GM12878 (cell line): Measurements from ENCODE around the gene C1QTNF1. TPM values are rescaled to one million over a fixed set of nuclear protein-coding genes. Genes with fewer than 3 reads are reported as not detected.

Experiments used
- ATAC-seq: fragments of 200-7000 bp; cut with Tn5 transposase; 3 replicates; pipeline ENCODE4 v1.9.1; 2020; ENCODE audit warnings: mild to moderate bottlenecking, moderate library complexity
- BruUV-seq: library from RNA; stranded (reverse); fragments of 400-500 nt; replicated peaks from 2 replicates; lab custom pipeline; 2021; lab: Mats Ljungman, UMichigan
- CTCF ChIA-PET: fragments of 300-600 bp; sonication (Branson Sonifier 250); formaldehyde crosslinking; extraction: SDS; loops from one replicate; lab custom pipeline; 2021; ENCODE audit warnings: inconsistent platforms; lab: Yijun Ruan, JAX
- POLR2A ChIA-PET: fragments of 350-600 bp; formaldehyde crosslinking; extraction: SDS; loops from one replicate; lab custom pipeline; 2021; ENCODE audit warnings: inconsistent platforms; lab: Charles Lee
- RAD21 ChIA-PET: fragments of 300-600 bp; sonication (Branson Sonifier 250); formaldehyde crosslinking; loops from one replicate; lab custom pipeline; 2023; ENCODE audit warnings: antibody characterized with exemption; ENCODE audit not compliant: unreplicated experiment; lab: Charles Lee
- SMC1A ChIA-PET: fragments of 300-600 bp; sonication (Branson Sonifier 250); formaldehyde crosslinking; loops from one replicate; lab custom pipeline; 2023; ENCODE audit not compliant: unreplicated experiment, uncharacterized antibody; lab: Charles Lee
- DNase-seq: peaks from one replicate; pipeline ENCODE4 v3.0.0-alpha.2; 2011; ENCODE audit warnings: low read depth, low spot score
- FAIRE-seq: peaks from 3 replicates; lab custom pipeline; 2011; peaks lifted over from hg19 to GRCh38; lab: Jason Lieb, UNC
- H2AFZ ChIP-seq: 2 replicates; pipeline ENCODE4 v1.6.0; 2011; ENCODE audit warnings: low read depth, low read length, control low read depth; ENCODE audit not compliant: control insufficient read depth
- H3K27ac ChIP-seq: 2 replicates; pipeline ENCODE4 v1.5.1; 2011; ENCODE audit warnings: control low read depth; ENCODE audit not compliant: control insufficient read depth, insufficient read depth
- H3K27me3 ChIP-seq, 2 experiments: replicated peaks in 1 of 2; 2 replicates each; pipeline versions ENCODE4 v1.6.0 to v1.6.1; 2011; ENCODE audit warnings: low read length in 1 of 2; ENCODE audit not compliant: control insufficient read depth in 2 of 2, insufficient read depth in 2 of 2
- H3K36me3 ChIP-seq, 2 experiments: 2 replicates each; pipeline ENCODE4 v1.5.1; 2011; ENCODE audit warnings: low read length in 1 of 2; ENCODE audit not compliant: control insufficient read depth in 2 of 2, insufficient read depth in 2 of 2
- H3K4me1 ChIP-seq: 2 replicates; pipeline ENCODE4 v1.6.1; 2011; ENCODE audit warnings: mild to moderate bottlenecking, low read length, moderate library complexity, mixed read lengths; ENCODE audit not compliant: control insufficient read depth, insufficient read depth
- H3K4me2 ChIP-seq: 2 replicates; pipeline ENCODE4 v1.6.0; 2011; ENCODE audit warnings: control low read depth; ENCODE audit not compliant: control insufficient read depth, insufficient read depth
- H3K4me3 ChIP-seq: fragments of 200-600 bp; sonication (generic); 2 replicates; pipeline ENCODE4 v1.5.1; 2016
- H3K79me2 ChIP-seq: 2 replicates; pipeline ENCODE4 v1.6.0; 2011; ENCODE audit warnings: low read length; ENCODE audit not compliant: control insufficient read depth, insufficient read depth
- H3K9ac ChIP-seq: 2 replicates; pipeline ENCODE4 v1.8.0; 2011; ENCODE audit warnings: low read length, control low read depth, mixed read lengths; ENCODE audit not compliant: control insufficient read depth, insufficient read depth
- H3K9me3 ChIP-seq: replicated peaks from 3 replicates; pipeline ENCODE4 v1.5.1; 2011; ENCODE audit warnings: mild to moderate bottlenecking, low read length; ENCODE audit not compliant: control insufficient read depth, insufficient read depth
- H4K20me1 ChIP-seq: 2 replicates; pipeline ENCODE4 v1.6.0; 2011; ENCODE audit not compliant: control insufficient read depth, insufficient read depth
- BMI1 ChIP-seq: fragments of 450-650 bp; IDR thresholded peaks from 2 replicates; pipeline ENCODE4 v1.6.1; 2016; ENCODE audit warnings: mild to moderate bottlenecking, moderate library complexity, borderline replicate concordance
- HDGF ChIP-seq: fragments of 450-650 bp; IDR thresholded peaks from 2 replicates; pipeline ENCODE4 v1.6.1; 2016; ENCODE audit warnings: antibody characterized with exemption
- MYC ChIP-seq: IDR thresholded peaks from 2 replicates; pipeline ENCODE4 v1.6.1; 2011; ENCODE audit warnings: mild to moderate bottlenecking, low read length, moderate library complexity, inconsistent platforms; ENCODE audit not compliant: insufficient read depth, insufficient replicate concordance, insufficient read length, severe bottlenecking
- NBN ChIP-seq: fragments of 450-650 bp; IDR thresholded peaks from 2 replicates; pipeline ENCODE4 v1.6.1; 2016
- RELA ChIP-seq: fragments of 450-650 bp; IDR thresholded peaks from 2 replicates; pipeline ENCODE4 v1.8.0; 2014; ENCODE audit warnings: borderline replicate concordance; ENCODE audit not compliant: partially characterized antibody
- TCF7 ChIP-seq: IDR thresholded peaks from 2 replicates; pipeline ENCODE4 v1.6.1; 2014; ENCODE audit warnings: antibody characterized with exemption, borderline replicate concordance
- WGBS: methylation state at CpG from one replicate; pipeline ENCODE4 v1.1.6; 2016; ENCODE audit warnings: low lambda C conversion rate; ENCODE audit not compliant: insufficient replicate concordance, insufficient coverage; ENCODE audit errors: missing lambda C conversion rate; 5-methylcytosine and 5-hydroxymethylcytosine counted together
- in situ Hi-C: fragments of 300-500 bp; cut with MboI; formaldehyde crosslinking; loops from 9 replicates; pipeline ENCODE4 v1.14.3; 2018; ENCODE audit warnings: mixed read lengths
- intact Hi-C: fragments of 100-400 bp; cut with micrococcal nuclease; formaldehyde crosslinking; loops from one replicate; pipeline ENCODE4 v1.14.2; 2022; ENCODE audit not compliant: unreplicated experiment
- polyA plus RNA-seq, 11 experiments: library from polyadenylated mRNA; depleted of rRNA in 4 of 11; unstranded in 6 of 11; stranded (reverse) in 5 of 11; fragments of >200 nt; fragmentation: Nextera tagmentation in 4 of 11; fragmentation: Illumina TruSeq in 1 of 11; extraction: Ambion mirVana in 4 of 11; extraction: Trizol in 1 of 11; gene quantifications; 1 replicate in 1 of 11; 2 replicates in 10 of 11; pipeline versions ENCODE4 v1.2.1 to v1.2.3, GENCODE V29; 2011 to 2016; ENCODE audit warnings: inconsistent platforms in 2 of 11, missing spikeins in 2 of 11, low read depth in 1 of 11
- total RNA-seq, 4 experiments: library from RNA; depleted of rRNA in 3 of 4; stranded (reverse); fragments of >200 nt in 3 of 4; fragmentation: Illumina TruSeq in 1 of 4; extraction: Trizol in 1 of 4; gene quantifications; 2 replicates each; pipeline versions ENCODE4 v1.2.1 to v1.2.3, GENCODE V29; 2013 to 2021
- TF ChIP-seq, protein P1 (sequence below): fragments of 450-650 bp; IDR thresholded peaks from 2 replicates; pipeline ENCODE4 v1.6.1; 2017; ENCODE audit warnings: antibody characterized with exemption, mild to moderate bottlenecking, moderate library complexity
- TF ChIP-seq, protein P2 (sequence below): fragments of 450-650 bp; IDR thresholded peaks from 2 replicates; pipeline ENCODE4 v1.6.1; 2017; ENCODE audit warnings: borderline replicate concordance
- TF ChIP-seq, protein P3 (sequence below): IDR thresholded peaks from 2 replicates; pipeline ENCODE4 v1.6.1; 2012; ENCODE audit warnings: low read depth, low read length, improper control_type of control experiment

The C1QTNF1 gene
- total and polyA plus RNA-seq, 10 of the 15 experiments (the other 5 are each of a cell fraction or from before 2014, with no cell fraction given) = 0.05 to 1.1 (median 0.15) TPM; not detected in 4

DNA sequence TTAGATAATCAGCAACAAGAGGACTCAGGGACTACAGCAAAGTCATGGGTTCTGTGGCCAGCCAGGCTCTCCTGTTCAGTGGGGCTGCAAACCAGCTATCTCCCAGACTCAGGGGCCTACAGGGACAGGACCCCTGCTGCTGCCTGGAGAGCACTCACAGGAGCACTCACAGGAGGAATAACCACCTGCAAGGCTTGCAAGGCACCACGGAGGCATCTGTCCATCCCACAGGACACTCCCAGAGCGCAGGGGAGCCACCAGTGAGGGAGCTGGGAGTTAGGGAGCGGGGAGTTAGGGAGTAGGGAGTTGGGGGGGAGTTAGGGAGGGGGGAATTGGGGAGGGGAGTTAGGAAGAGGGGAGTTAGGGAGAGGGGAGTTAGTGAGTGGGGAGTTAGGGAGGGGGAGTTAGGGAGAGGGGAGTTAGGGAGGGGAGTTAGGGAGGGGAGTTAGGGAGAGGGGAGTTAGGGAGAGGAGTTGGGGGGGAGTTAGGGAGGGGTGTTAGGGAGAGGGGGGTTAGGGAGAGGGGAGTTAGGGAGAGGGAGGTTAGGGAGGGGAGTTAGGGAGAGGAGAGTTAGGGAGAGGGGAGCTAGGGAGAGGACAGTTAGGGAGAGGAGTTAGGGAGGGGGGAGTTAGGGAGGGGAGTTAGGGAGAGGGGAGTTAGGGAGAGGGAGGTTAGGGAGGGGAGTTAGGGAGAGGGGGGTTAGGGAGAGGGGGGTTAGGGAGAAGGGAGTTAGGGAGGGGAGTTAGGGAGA lies 20.1 kb upstream of the C1QTNF1 start:
- ChIA-PET CTCF (no interaction called here), SMC1A (no interaction called here), POLR2A (no interaction called here), RAD21 (no interaction called here)
- H3K9ac ChIP-seq = no peak overlapping the region
- in situ Hi-C loops = no loop called here
- H2AFZ ChIP-seq = no peak overlapping the region
- H3K4me3 ChIP-seq = no peak overlapping the region
- H3K36me3 ChIP-seq = no peaks in the 10 kb centered on the region; a peak in 1 of 4 replicates
- TF ChIP-seq MYC (no peak), NBN (no peak), RELA (no peak), BMI1 (no peak), TCF7 (no peak), HDGF (no peak)
- TF ChIP-seq, protein P1, sequence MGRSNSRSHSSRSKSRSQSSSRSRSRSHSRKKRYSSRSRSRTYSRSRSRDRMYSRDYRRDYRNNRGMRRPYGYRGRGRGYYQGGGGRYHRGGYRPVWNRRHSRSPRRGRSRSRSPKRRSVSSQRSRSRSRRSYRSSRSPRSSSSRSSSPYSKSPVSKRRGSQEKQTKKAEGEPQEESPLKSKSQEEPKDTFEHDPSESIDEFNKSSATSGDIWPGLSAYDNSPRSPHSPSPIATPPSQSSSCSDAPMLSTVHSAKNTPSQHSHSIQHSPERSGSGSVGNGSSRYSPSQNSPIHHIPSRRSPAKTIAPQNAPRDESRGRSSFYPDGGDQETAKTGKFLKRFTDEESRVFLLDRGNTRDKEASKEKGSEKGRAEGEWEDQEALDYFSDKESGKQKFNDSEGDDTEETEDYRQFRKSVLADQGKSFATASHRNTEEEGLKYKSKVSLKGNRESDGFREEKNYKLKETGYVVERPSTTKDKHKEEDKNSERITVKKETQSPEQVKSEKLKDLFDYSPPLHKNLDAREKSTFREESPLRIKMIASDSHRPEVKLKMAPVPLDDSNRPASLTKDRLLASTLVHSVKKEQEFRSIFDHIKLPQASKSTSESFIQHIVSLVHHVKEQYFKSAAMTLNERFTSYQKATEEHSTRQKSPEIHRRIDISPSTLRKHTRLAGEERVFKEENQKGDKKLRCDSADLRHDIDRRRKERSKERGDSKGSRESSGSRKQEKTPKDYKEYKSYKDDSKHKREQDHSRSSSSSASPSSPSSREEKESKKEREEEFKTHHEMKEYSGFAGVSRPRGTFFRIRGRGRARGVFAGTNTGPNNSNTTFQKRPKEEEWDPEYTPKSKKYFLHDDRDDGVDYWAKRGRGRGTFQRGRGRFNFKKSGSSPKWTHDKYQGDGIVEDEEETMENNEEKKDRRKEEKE = no peak
- TF ChIP-seq, protein P2, sequence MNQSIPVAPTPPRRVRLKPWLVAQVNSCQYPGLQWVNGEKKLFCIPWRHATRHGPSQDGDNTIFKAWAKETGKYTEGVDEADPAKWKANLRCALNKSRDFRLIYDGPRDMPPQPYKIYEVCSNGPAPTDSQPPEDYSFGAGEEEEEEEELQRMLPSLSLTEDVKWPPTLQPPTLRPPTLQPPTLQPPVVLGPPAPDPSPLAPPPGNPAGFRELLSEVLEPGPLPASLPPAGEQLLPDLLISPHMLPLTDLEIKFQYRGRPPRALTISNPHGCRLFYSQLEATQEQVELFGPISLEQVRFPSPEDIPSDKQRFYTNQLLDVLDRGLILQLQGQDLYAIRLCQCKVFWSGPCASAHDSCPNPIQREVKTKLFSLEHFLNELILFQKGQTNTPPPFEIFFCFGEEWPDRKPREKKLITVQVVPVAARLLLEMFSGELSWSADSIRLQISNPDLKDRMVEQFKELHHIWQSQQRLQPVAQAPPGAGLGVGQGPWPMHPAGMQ = no peak
- TF ChIP-seq, protein P3, sequence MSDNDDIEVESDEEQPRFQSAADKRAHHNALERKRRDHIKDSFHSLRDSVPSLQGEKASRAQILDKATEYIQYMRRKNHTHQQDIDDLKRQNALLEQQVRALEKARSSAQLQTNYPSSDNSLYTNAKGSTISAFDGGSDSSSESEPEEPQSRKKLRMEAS = no peak
- BruUV-seq = no TSS peak
- H3K9me3 ChIP-seq = no peaks in the 10 kb centered on the region
- no peak overlapping the region for H3K27ac ChIP-seq
- intact Hi-C loops = no loop called here
- peaks cover 31% of the 10 kb centered on the region for H3K79me2 ChIP-seq
- DNase-seq (no peak), FAIRE-seq (no peak), ATAC-seq (no peak)
- H3K27me3 ChIP-seq = no peaks in the 10 kb centered on the region
- H3K4me2 ChIP-seq = no peak overlapping the region
- H4K20me1 ChIP-seq = no peaks in the 10 kb centered on the region; the same call in none of the 2 replicates
- H3K4me1 ChIP-seq = peaks cover 4% of the 10 kb centered on the region; the same call in 1 of the 2 replicates
- 93% methylated on average over 2 of the region's 3 CpGs for WGBS
